ENCODE results near the gene UIMC1. TPM values are rescaled to one million over a fixed set of nuclear protein-coding genes. Genes with fewer than 3 reads are reported as not detected.

Gene UIMC1
- total and polyA plus RNA-seq, 2 experiments from 2014 or later: 25.3 to 30.8 TPM

DNA sequence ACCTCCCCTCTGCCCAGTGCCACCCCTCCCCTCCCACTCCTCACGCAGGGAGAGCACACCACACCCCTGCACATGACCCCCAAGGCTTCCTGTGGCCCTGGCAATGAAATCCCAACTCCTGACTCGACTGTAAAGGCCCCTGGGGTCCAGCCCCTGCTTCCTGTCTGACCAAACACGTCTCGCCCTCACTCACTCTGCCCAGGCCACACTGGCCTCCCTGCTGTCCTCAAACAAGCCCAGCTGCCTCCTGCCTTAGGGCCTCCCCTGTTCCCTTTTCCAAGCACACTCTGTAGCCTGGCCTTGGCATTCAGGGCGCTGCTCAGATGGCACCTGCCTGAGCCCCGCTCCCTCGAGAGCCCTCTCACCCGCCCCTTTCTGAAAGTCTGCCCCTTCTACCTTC lies 149.8 kb downstream of the UIMC1 start:
- TF ChIP-seq CTCF (IDR thresholded peaks at IDR 0.05; ENCODE audit: low read depth, low read length): no peak
- no peak for DNase-seq (ENCODE audit: low read depth in 1 of 2, low spot score in 1 of 2)
- Histone ChIP-seq H3K36me3 (no peaks in the 10 kb centered on the region), H3K4me3 (no peak overlapping the region), H3K9me3 (ENCODE audit: low read depth) (no peaks in the 10 kb centered on the region), H3K4me1 (ENCODE audit: low read depth) (no peaks in the 10 kb centered on the region), H3K27me3 (no peaks in the 10 kb centered on the region), H3K27ac (no peak overlapping the region)

DNA sequence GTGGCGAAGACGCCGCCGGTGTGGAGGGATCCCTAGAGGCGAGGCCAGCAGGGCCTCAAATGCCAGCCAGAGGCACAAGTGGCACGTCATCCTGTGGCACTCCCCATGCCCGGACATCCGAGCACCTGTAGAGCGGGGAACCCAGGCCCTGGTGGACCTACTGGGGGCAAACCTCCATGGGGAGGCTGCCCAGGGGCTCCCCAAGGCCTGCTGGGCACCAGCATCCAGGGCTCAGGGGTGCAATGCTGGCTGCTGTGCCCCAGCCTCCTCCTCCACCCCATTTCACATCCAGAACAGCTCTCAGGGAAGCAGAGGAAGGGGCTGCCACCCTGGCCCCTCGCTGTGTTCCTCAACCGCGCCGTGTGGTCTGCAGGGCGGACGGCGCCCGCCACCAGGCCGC lies 151.0 kb downstream of the UIMC1 start:
- no peak for TF ChIP-seq CTCF (IDR thresholded peaks at IDR 0.05; ENCODE audit: low read depth, low read length)
- H3K4me1 ChIP-seq (ENCODE audit: low read depth): no peaks in the 10 kb centered on the region
- H3K9me3 ChIP-seq (ENCODE audit: low read depth): no peaks in the 10 kb centered on the region
- H3K27ac ChIP-seq: no peak overlapping the region
- no peak overlapping the region for H3K4me3 ChIP-seq
- DNase-seq (ENCODE audit: low read depth in 1 of 2, low spot score in 1 of 2): no peak
- no peaks in the 10 kb centered on the region for H3K36me3 ChIP-seq
- H3K27me3 ChIP-seq: no peaks in the 10 kb centered on the region

Other genes with a start within 250 kb of the UIMC1 start
- gene UNC5A, start 196.2 kb downstream of the UIMC1 start, total RNA-seq: 0.86 and 1.4 TPM in 2 replicates
- gene UNC5A, start 196.2 kb downstream of the UIMC1 start, polyA plus RNA-seq: 0.26 and 0.39 TPM in 2 replicates
- not detected in 2 replicates for gene HK3, start 107.4 kb downstream of the UIMC1 start, total RNA-seq
- not detected in 2 replicates for gene HK3, start 107.4 kb downstream of the UIMC1 start, polyA plus RNA-seq
- 26.6 and 32.5 TPM in 2 replicates for gene ZNF346, start 15.9 kb upstream of the UIMC1 start, total RNA-seq
- gene ZNF346, start 15.9 kb upstream of the UIMC1 start, polyA plus RNA-seq: 31.0 and 32.5 TPM in 2 replicates
- 1.1 and 2.8 TPM in 2 replicates for gene FGFR4, start 80.1 kb upstream of the UIMC1 start, total RNA-seq
- 0.96 and 1.8 TPM in 2 replicates for gene FGFR4, start 80.1 kb upstream of the UIMC1 start, polyA plus RNA-seq
- 29.7 and 37.9 TPM in 2 replicates for gene NSD1, start 127.0 kb upstream of the UIMC1 start, total RNA-seq
- 37.8 and 44.0 TPM in 2 replicates for gene NSD1, start 127.0 kb upstream of the UIMC1 start, polyA plus RNA-seq

All from cardiac muscle cell (in vitro differentiated cells and primary cell).